ENCODE measurements around the gene CDC14A. TPM values are rescaled to one million over a fixed set of nuclear protein-coding genes. Genes with fewer than 3 reads are reported as not detected.
"Not testable (repeated sequence)": the region's sequence is repeated elsewhere in the genome, so short reads cannot be mapped to it uniquely, and the experiment has no call there.

CDC14A gene
- total RNA-seq, 1 donor from 2014 or later, result 6.3 TPM

DNA sequence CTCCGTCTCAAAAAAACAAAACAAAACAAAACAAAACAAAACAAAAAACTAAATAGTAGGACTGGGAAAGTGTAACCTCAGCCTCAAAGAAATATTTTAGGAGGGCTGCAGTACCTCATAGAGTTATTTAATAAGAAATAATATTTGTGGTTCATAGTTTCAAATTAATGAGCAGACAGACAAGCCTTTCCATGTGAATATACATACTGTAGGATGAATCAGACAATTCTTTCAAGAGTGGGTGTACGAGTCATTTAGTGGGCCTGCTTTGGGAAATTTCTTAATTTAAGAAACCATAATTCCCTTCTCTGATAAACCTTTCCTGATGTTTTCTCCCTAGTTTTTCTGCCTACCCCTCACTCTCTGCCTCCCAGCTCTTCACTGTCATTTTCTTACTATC is 52.5 kb downstream of the CDC14A start:
- H3K4me2 ChIP-seq (ENCODE audit: low read length), result no peak overlapping the region
- no peaks in the 10 kb centered on the region for H3K9me3 Mint-ChIP-seq (ENCODE audit: unreplicated experiment)
- H3K4me3 ChIP-seq (ENCODE audit: insufficient read depth, low read depth, low read length), result no peak overlapping the region
- H3K36me3 ChIP-seq (ENCODE audit: insufficient read depth, low read length), result no peaks in the 10 kb centered on the region
- H3K27ac Mint-ChIP-seq (ENCODE audit: unreplicated experiment), result peak overlapping the region; percentile 88
- peaks cover 9% of the 10 kb centered on the region for H3K4me1 Mint-ChIP-seq (ENCODE audit: low read depth, unreplicated experiment)
- no peak for FAIRE-seq
- H3K27me3 ChIP-seq (ENCODE audit: insufficient read depth, low read length), result no peaks in the 10 kb centered on the region
- DNase-seq (ENCODE audit: low read depth), result peak; percentile 25
- H2AFZ ChIP-seq (ENCODE audit: low read depth, low read length), result no peak overlapping the region
- H3K4me3 Mint-ChIP-seq (ENCODE audit: unreplicated experiment), result no peak overlapping the region
- H3K9ac ChIP-seq (ENCODE audit: low read length), result no peak overlapping the region
- no peaks in the 10 kb centered on the region for H3K79me2 ChIP-seq (ENCODE audit: insufficient read depth, low read length)
- H3K36me3 Mint-ChIP-seq (ENCODE audit: low read depth, unreplicated experiment), result peaks cover 4% of the 10 kb centered on the region
- no peak overlapping the region for H3K27ac ChIP-seq (ENCODE audit: low read depth, low read length)
- H3K27me3 Mint-ChIP-seq (ENCODE audit: low read depth, unreplicated experiment), result no peaks in the 10 kb centered on the region
- TF ChIP-seq, protein P1, sequence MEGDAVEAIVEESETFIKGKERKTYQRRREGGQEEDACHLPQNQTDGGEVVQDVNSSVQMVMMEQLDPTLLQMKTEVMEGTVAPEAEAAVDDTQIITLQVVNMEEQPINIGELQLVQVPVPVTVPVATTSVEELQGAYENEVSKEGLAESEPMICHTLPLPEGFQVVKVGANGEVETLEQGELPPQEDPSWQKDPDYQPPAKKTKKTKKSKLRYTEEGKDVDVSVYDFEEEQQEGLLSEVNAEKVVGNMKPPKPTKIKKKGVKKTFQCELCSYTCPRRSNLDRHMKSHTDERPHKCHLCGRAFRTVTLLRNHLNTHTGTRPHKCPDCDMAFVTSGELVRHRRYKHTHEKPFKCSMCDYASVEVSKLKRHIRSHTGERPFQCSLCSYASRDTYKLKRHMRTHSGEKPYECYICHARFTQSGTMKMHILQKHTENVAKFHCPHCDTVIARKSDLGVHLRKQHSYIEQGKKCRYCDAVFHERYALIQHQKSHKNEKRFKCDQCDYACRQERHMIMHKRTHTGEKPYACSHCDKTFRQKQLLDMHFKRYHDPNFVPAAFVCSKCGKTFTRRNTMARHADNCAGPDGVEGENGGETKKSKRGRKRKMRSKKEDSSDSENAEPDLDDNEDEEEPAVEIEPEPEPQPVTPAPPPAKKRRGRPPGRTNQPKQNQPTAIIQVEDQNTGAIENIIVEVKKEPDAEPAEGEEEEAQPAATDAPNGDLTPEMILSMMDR (IDR thresholded peaks at IDR 0.05; ENCODE audit: insufficient read depth, low read depth, low read length), result no peak
- TF ChIP-seq EZH2 (IDR thresholded peaks at IDR 0.05; ENCODE audit: insufficient read depth, low read length), result no peak
- H3K4me1 ChIP-seq (ENCODE audit: insufficient read depth, low read length), result no peaks in the 10 kb centered on the region
- H3K9me3 ChIP-seq (ENCODE audit: insufficient read depth, low read depth, low read length), result no peaks in the 10 kb centered on the region
- no peaks in the 10 kb centered on the region for H4K20me1 ChIP-seq (ENCODE audit: insufficient read depth, low read length)

DNA sequence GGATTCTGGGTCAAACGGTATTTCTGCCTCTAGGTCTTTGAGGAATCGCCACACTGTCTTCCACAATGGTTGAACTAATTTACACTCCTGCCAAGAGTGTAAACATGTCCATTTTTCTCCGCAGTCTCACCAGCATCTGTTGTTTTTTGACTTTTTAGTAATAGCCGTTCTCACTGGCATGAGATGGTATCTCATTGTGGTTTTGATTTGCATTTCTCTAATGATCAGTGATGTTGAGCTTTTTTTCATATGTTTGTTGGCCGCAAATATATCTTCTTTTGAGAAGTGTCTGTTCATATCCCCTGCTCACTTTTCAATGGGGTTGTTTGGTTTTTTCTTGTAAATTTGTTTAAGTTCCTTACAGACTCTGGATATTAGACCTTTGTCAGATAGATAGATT is 53.6 kb downstream of the CDC14A start:
- not testable (repeated sequence) for H3K27me3 Mint-ChIP-seq (ENCODE audit: low read depth, unreplicated experiment); H3K4me3 Mint-ChIP-seq (ENCODE audit: unreplicated experiment)

DNA sequence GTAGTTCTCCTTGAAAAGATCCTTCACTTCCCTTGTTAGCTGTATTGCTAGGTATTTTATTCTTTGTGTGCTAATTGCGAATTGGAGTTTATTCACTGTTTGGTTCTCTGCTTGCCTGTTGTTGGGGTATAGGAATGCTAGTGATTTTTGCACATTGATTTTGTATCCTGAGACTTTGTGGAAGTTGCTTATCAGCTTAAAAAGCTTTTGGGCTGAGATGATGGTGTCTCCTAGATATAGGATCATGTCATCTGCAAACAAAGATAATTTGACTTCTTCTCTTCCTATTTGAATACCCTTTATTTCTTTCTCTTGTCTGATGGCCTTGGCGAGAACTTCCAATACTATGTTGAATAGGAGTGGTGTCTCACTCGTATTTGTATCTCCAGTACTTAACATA is 55.1 kb downstream of the CDC14A start:
- H3K4me1 ChIP-seq (ENCODE audit: insufficient read depth, low read length); H3K9me3 Mint-ChIP-seq (ENCODE audit: unreplicated experiment); H4K20me1 ChIP-seq (ENCODE audit: insufficient read depth, low read length); H3K9me3 ChIP-seq (ENCODE audit: insufficient read depth, low read depth, low read length); DNase-seq (ENCODE audit: low read depth); H3K4me3 Mint-ChIP-seq (ENCODE audit: unreplicated experiment); H2AFZ ChIP-seq (ENCODE audit: low read depth, low read length); H3K27ac Mint-ChIP-seq (ENCODE audit: unreplicated experiment); H3K4me3 ChIP-seq (ENCODE audit: insufficient read depth, low read depth, low read length); H3K36me3 ChIP-seq (ENCODE audit: insufficient read depth, low read length); H3K36me3 Mint-ChIP-seq (ENCODE audit: low read depth, unreplicated experiment); FAIRE-seq; H3K4me2 ChIP-seq (ENCODE audit: low read length); H3K27me3 ChIP-seq (ENCODE audit: insufficient read depth, low read length); H3K27me3 Mint-ChIP-seq (ENCODE audit: low read depth, unreplicated experiment); H3K79me2 ChIP-seq (ENCODE audit: insufficient read depth, low read length); H3K9ac ChIP-seq (ENCODE audit: low read length); H3K27ac ChIP-seq (ENCODE audit: low read depth, low read length): not testable (repeated sequence)
- peaks cover 14% of the 10 kb centered on the region for H3K4me1 Mint-ChIP-seq (ENCODE audit: low read depth, unreplicated experiment)

More for the DNA sequence above, 53.6 kb downstream of the CDC14A start:
- not testable (repeated sequence) for H3K4me3 ChIP-seq (ENCODE audit: insufficient read depth, low read depth, low read length); H3K9me3 ChIP-seq (ENCODE audit: insufficient read depth, low read depth, low read length); H3K36me3 ChIP-seq (ENCODE audit: insufficient read depth, low read length); H3K4me2 ChIP-seq (ENCODE audit: low read length); H4K20me1 ChIP-seq (ENCODE audit: insufficient read depth, low read length); H3K4me1 ChIP-seq (ENCODE audit: insufficient read depth, low read length); H3K27me3 ChIP-seq (ENCODE audit: insufficient read depth, low read length); H3K27ac ChIP-seq (ENCODE audit: low read depth, low read length); H3K36me3 Mint-ChIP-seq (ENCODE audit: low read depth, unreplicated experiment); H2AFZ ChIP-seq (ENCODE audit: low read depth, low read length); H3K9ac ChIP-seq (ENCODE audit: low read length); H3K79me2 ChIP-seq (ENCODE audit: insufficient read depth, low read length); H3K4me1 Mint-ChIP-seq (ENCODE audit: low read depth, unreplicated experiment); H3K27ac Mint-ChIP-seq (ENCODE audit: unreplicated experiment); H3K9me3 Mint-ChIP-seq (ENCODE audit: unreplicated experiment); DNase-seq (ENCODE audit: low read depth); FAIRE-seq

DNA sequence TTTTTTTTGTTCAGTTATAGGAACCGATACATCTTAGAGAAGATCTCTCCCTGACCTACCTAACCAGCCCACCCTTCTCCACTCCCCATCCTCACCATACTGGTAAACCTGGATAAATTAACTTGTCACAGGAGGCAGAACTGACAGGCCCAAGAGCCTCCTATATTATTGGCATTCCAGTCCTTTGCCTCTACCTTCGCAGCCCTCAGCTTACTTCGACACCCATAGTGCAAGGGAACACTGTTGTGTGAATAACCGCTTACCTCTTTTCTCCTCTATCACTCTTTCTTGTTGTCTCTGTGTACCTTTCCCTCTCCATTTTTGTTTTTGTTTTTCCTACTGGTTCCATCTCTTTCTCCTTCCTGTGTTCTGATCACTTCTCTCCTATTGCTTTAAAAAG is 58.7 kb downstream of the CDC14A start:
- peaks cover 10% of the 10 kb centered on the region for H3K4me1 Mint-ChIP-seq (ENCODE audit: low read depth, unreplicated experiment)
- H3K27ac ChIP-seq (ENCODE audit: low read depth, low read length), result no peak overlapping the region
- no peaks in the 10 kb centered on the region for H3K36me3 ChIP-seq (ENCODE audit: insufficient read depth, low read length)
- DNase-seq (ENCODE audit: low read depth), result no peak
- no peaks in the 10 kb centered on the region for H3K79me2 ChIP-seq (ENCODE audit: insufficient read depth, low read length)
- H3K9me3 Mint-ChIP-seq (ENCODE audit: unreplicated experiment), result no peaks in the 10 kb centered on the region
- no peak overlapping the region for H3K27ac Mint-ChIP-seq (ENCODE audit: unreplicated experiment)
- H4K20me1 ChIP-seq (ENCODE audit: insufficient read depth, low read length), result no peaks in the 10 kb centered on the region
- H3K27me3 ChIP-seq (ENCODE audit: insufficient read depth, low read length), result no peaks in the 10 kb centered on the region
- H3K9ac ChIP-seq (ENCODE audit: low read length), result no peak overlapping the region
- H3K9me3 ChIP-seq (ENCODE audit: insufficient read depth, low read depth, low read length), result no peaks in the 10 kb centered on the region
- no peak overlapping the region for H2AFZ ChIP-seq (ENCODE audit: low read depth, low read length)
- H3K4me3 ChIP-seq (ENCODE audit: insufficient read depth, low read depth, low read length), result no peak overlapping the region
- H3K4me2 ChIP-seq (ENCODE audit: low read length), result no peak overlapping the region
- H3K36me3 Mint-ChIP-seq (ENCODE audit: low read depth, unreplicated experiment), result peaks cover 4% of the 10 kb centered on the region
- no peaks in the 10 kb centered on the region for H3K27me3 Mint-ChIP-seq (ENCODE audit: low read depth, unreplicated experiment)
- no peak overlapping the region for H3K4me3 Mint-ChIP-seq (ENCODE audit: unreplicated experiment)
- no peak for TF ChIP-seq EZH2 (IDR thresholded peaks at IDR 0.05; ENCODE audit: insufficient read depth, low read length)
- TF ChIP-seq, protein P1 (IDR thresholded peaks at IDR 0.05; ENCODE audit: insufficient read depth, low read depth, low read length), result no peak
- no peak for FAIRE-seq
- no peaks in the 10 kb centered on the region for H3K4me1 ChIP-seq (ENCODE audit: insufficient read depth, low read length)

Data from astrocyte (in vitro differentiated cells and primary cell).